GM12878 (cell line): ENCODE measurements around the gene CSMD2. TPM values are rescaled to one million over a fixed set of nuclear protein-coding genes. Genes with fewer than 3 reads are reported as not detected.

Experiments used
- ATAC-seq: fragments of 200-7000 bp; cut with Tn5 transposase; 3 replicates; pipeline ENCODE4 v1.9.1; 2020; ENCODE audit warnings: mild to moderate bottlenecking, moderate library complexity
- BruUV-seq: library from RNA; stranded (reverse); fragments of 400-500 nt; replicated peaks from 2 replicates; lab custom pipeline; 2021; lab: Mats Ljungman, UMichigan
- CTCF ChIA-PET: fragments of 300-600 bp; sonication (Branson Sonifier 250); formaldehyde crosslinking; extraction: SDS; loops from one replicate; lab custom pipeline; 2021; ENCODE audit warnings: inconsistent platforms; lab: Yijun Ruan, JAX
- POLR2A ChIA-PET: fragments of 350-600 bp; formaldehyde crosslinking; extraction: SDS; loops from one replicate; lab custom pipeline; 2021; ENCODE audit warnings: inconsistent platforms; lab: Charles Lee
- RAD21 ChIA-PET: fragments of 300-600 bp; sonication (Branson Sonifier 250); formaldehyde crosslinking; loops from one replicate; lab custom pipeline; 2023; ENCODE audit warnings: antibody characterized with exemption; ENCODE audit not compliant: unreplicated experiment; lab: Charles Lee
- SMC1A ChIA-PET: fragments of 300-600 bp; sonication (Branson Sonifier 250); formaldehyde crosslinking; loops from one replicate; lab custom pipeline; 2023; ENCODE audit not compliant: unreplicated experiment, uncharacterized antibody; lab: Charles Lee
- DNase-seq: peaks from one replicate; pipeline ENCODE4 v3.0.0-alpha.2; 2011; ENCODE audit warnings: low read depth, low spot score
- FAIRE-seq: peaks from 3 replicates; lab custom pipeline; 2011; peaks lifted over from hg19 to GRCh38; lab: Jason Lieb, UNC
- H2AFZ ChIP-seq: 2 replicates; pipeline ENCODE4 v1.6.0; 2011; ENCODE audit warnings: low read depth, low read length, control low read depth; ENCODE audit not compliant: control insufficient read depth
- H3K27ac ChIP-seq: 2 replicates; pipeline ENCODE4 v1.5.1; 2011; ENCODE audit warnings: control low read depth; ENCODE audit not compliant: control insufficient read depth, insufficient read depth
- H3K27me3 ChIP-seq, 2 experiments: replicated peaks in 1 of 2; 2 replicates each; pipeline versions ENCODE4 v1.6.0 to v1.6.1; 2011; ENCODE audit warnings: low read length in 1 of 2; ENCODE audit not compliant: control insufficient read depth in 2 of 2, insufficient read depth in 2 of 2
- H3K36me3 ChIP-seq, 2 experiments: 2 replicates each; pipeline ENCODE4 v1.5.1; 2011; ENCODE audit warnings: low read length in 1 of 2; ENCODE audit not compliant: control insufficient read depth in 2 of 2, insufficient read depth in 2 of 2
- H3K4me1 ChIP-seq: 2 replicates; pipeline ENCODE4 v1.6.1; 2011; ENCODE audit warnings: mild to moderate bottlenecking, low read length, moderate library complexity, mixed read lengths; ENCODE audit not compliant: control insufficient read depth, insufficient read depth
- H3K4me2 ChIP-seq: 2 replicates; pipeline ENCODE4 v1.6.0; 2011; ENCODE audit warnings: control low read depth; ENCODE audit not compliant: control insufficient read depth, insufficient read depth
- H3K4me3 ChIP-seq: fragments of 200-600 bp; sonication (generic); 2 replicates; pipeline ENCODE4 v1.5.1; 2016
- H3K79me2 ChIP-seq: 2 replicates; pipeline ENCODE4 v1.6.0; 2011; ENCODE audit warnings: low read length; ENCODE audit not compliant: control insufficient read depth, insufficient read depth
- H3K9ac ChIP-seq: 2 replicates; pipeline ENCODE4 v1.8.0; 2011; ENCODE audit warnings: low read length, control low read depth, mixed read lengths; ENCODE audit not compliant: control insufficient read depth, insufficient read depth
- H3K9me3 ChIP-seq: replicated peaks from 3 replicates; pipeline ENCODE4 v1.5.1; 2011; ENCODE audit warnings: mild to moderate bottlenecking, low read length; ENCODE audit not compliant: control insufficient read depth, insufficient read depth
- H4K20me1 ChIP-seq: 2 replicates; pipeline ENCODE4 v1.6.0; 2011; ENCODE audit not compliant: control insufficient read depth, insufficient read depth
- ASH2L ChIP-seq: fragments of 300-600, 200-600 bp; sonication (generic); IDR thresholded peaks from 2 replicates; pipeline ENCODE4 v1.6.1; 2017; ENCODE audit warnings: low read depth, mild to moderate bottlenecking, borderline replicate concordance
- ATF7 ChIP-seq: fragments of 450-650 bp; IDR thresholded peaks from 2 replicates; pipeline ENCODE4 v1.6.1; 2016; ENCODE audit warnings: low read depth, mild to moderate bottlenecking
- CTCF ChIP-seq, 3 experiments: IDR thresholded peaks in 2 of 3; conservative IDR thresholded peaks in 1 of 3; 2 replicates each; pipeline ENCODE4 v1.5.1; 2011; ENCODE audit warnings: low read depth in 3 of 3, low read length in 3 of 3, mild to moderate bottlenecking in 3 of 3, control low read depth in 2 of 3, moderate library complexity in 2 of 3, inconsistent platforms in 1 of 3, mixed read lengths in 1 of 3; ENCODE audit not compliant: control insufficient read depth in 2 of 3, insufficient read depth in 1 of 3; ENCODE audit errors: extremely low read depth in 1 of 3
- ELK1 ChIP-seq: IDR thresholded peaks from 2 replicates; pipeline ENCODE4 v1.6.1; 2012; ENCODE audit warnings: low read depth, low read length, improper control_type of control experiment
- MEF2B ChIP-seq: fragments of 450-650 bp; IDR thresholded peaks from 2 replicates; pipeline ENCODE4 v1.6.1; 2018; ENCODE audit warnings: mild to moderate bottlenecking, moderate library complexity; ENCODE audit not compliant: partially characterized antibody, poor library complexity, severe bottlenecking
- MTA3 ChIP-seq: IDR thresholded peaks from 2 replicates; pipeline ENCODE4 v1.6.1; 2012; ENCODE audit warnings: low read length, inconsistent platforms, borderline replicate concordance
- MYB ChIP-seq: fragments of 150-350 bp; IDR thresholded peaks from 2 replicates; pipeline ENCODE4 v1.6.1; 2014; ENCODE audit warnings: mild to moderate bottlenecking, low read depth, low read length, borderline replicate concordance
- NBN ChIP-seq: fragments of 450-650 bp; IDR thresholded peaks from 2 replicates; pipeline ENCODE4 v1.6.1; 2016
- STAT1 ChIP-seq: fragments of 450-650 bp; conservative IDR thresholded peaks from 2 replicates; pipeline ENCODE4 v1.6.1; 2014; ENCODE audit warnings: antibody characterized with exemption, mild to moderate bottlenecking
- STAT3 ChIP-seq: IDR thresholded peaks from 2 replicates; pipeline ENCODE4 v1.6.1; 2011; ENCODE audit warnings: low read depth, low read length, improper control_type of control experiment
- TCF7 ChIP-seq: IDR thresholded peaks from 2 replicates; pipeline ENCODE4 v1.6.1; 2014; ENCODE audit warnings: antibody characterized with exemption, borderline replicate concordance
- YBX1 ChIP-seq: fragments of 450-650 bp; IDR thresholded peaks from 2 replicates; pipeline ENCODE4 v1.6.1; 2016; ENCODE audit warnings: antibody characterized with exemption
- ZNF24 ChIP-seq: fragments of 450-650 bp; IDR thresholded peaks from 2 replicates; pipeline ENCODE4 v1.6.1; 2017; ENCODE audit warnings: antibody characterized with exemption, mild to moderate bottlenecking
- ZSCAN29 ChIP-seq: fragments of 450-650 bp; IDR thresholded peaks from 2 replicates; pipeline ENCODE4 v1.6.1; 2017; ENCODE audit warnings: mild to moderate bottlenecking, moderate library complexity
- WGBS: methylation state at CpG from one replicate; pipeline ENCODE4 v1.1.6; 2016; ENCODE audit warnings: low lambda C conversion rate; ENCODE audit not compliant: insufficient replicate concordance, insufficient coverage; ENCODE audit errors: missing lambda C conversion rate; 5-methylcytosine and 5-hydroxymethylcytosine counted together
- in situ Hi-C: fragments of 300-500 bp; cut with MboI; formaldehyde crosslinking; loops from 9 replicates; pipeline ENCODE4 v1.14.3; 2018; ENCODE audit warnings: mixed read lengths
- intact Hi-C: fragments of 100-400 bp; cut with micrococcal nuclease; formaldehyde crosslinking; loops from one replicate; pipeline ENCODE4 v1.14.2; 2022; ENCODE audit not compliant: unreplicated experiment
- polyA plus RNA-seq, 11 experiments: library from polyadenylated mRNA; depleted of rRNA in 4 of 11; unstranded in 6 of 11; stranded (reverse) in 5 of 11; fragments of >200 nt; fragmentation: Nextera tagmentation in 4 of 11; fragmentation: Illumina TruSeq in 1 of 11; extraction: Ambion mirVana in 4 of 11; extraction: Trizol in 1 of 11; gene quantifications; 1 replicate in 1 of 11; 2 replicates in 10 of 11; pipeline versions ENCODE4 v1.2.1 to v1.2.3, GENCODE V29; 2011 to 2016; ENCODE audit warnings: inconsistent platforms in 2 of 11, missing spikeins in 2 of 11, low read depth in 1 of 11
- total RNA-seq, 4 experiments: library from RNA; depleted of rRNA in 3 of 4; stranded (reverse); fragments of >200 nt in 3 of 4; fragmentation: Illumina TruSeq in 1 of 4; extraction: Trizol in 1 of 4; gene quantifications; 2 replicates each; pipeline versions ENCODE4 v1.2.1 to v1.2.3, GENCODE V29; 2013 to 2021
- TF ChIP-seq, protein P1 (sequence below): fragments of 450-650 bp; IDR thresholded peaks from 2 replicates; pipeline ENCODE4 v1.6.1; 2017; ENCODE audit warnings: mild to moderate bottlenecking, moderate library complexity
- TF ChIP-seq, protein P2 (sequence below): IDR thresholded peaks from 2 replicates; pipeline ENCODE4 v1.6.1; 2011; ENCODE audit warnings: borderline replicate concordance, low read depth, mild to moderate bottlenecking, moderate library complexity, mixed read lengths, low read length; ENCODE audit not compliant: insufficient read depth; ENCODE audit errors: extremely low read length

CSMD2 gene
- total and polyA plus RNA-seq, 10 of the 15 experiments (the other 5 are each of a cell fraction or from before 2014, with no cell fraction given), result under 0.01 TPM; not detected in 9

DNA sequence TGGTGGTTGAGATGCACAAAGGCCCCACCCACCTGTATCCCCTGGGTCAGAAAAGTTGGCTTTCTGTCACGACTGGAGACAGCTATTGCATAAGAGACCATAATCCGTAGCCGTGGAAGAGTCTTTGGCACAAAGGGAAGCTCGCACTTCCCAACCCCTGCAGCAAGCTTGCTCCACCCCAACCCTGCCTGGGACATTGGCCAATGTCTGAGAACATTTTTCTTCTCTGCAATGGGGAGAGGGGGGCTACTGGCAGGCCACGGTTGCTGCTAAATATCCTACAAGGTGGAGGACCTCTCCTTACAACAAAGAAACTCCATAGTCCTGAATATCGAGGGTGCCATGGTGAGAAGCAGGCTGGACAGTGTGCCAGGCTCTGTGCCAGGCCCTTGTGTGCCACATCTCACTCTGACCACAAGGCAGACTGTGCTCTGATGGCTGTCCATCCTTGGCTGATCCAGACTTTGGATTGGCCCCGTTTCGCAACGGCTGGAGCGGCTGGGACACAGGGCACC is 104.1 kb downstream of the CSMD2 start (continued):
- TF ChIP-seq, protein P1, sequence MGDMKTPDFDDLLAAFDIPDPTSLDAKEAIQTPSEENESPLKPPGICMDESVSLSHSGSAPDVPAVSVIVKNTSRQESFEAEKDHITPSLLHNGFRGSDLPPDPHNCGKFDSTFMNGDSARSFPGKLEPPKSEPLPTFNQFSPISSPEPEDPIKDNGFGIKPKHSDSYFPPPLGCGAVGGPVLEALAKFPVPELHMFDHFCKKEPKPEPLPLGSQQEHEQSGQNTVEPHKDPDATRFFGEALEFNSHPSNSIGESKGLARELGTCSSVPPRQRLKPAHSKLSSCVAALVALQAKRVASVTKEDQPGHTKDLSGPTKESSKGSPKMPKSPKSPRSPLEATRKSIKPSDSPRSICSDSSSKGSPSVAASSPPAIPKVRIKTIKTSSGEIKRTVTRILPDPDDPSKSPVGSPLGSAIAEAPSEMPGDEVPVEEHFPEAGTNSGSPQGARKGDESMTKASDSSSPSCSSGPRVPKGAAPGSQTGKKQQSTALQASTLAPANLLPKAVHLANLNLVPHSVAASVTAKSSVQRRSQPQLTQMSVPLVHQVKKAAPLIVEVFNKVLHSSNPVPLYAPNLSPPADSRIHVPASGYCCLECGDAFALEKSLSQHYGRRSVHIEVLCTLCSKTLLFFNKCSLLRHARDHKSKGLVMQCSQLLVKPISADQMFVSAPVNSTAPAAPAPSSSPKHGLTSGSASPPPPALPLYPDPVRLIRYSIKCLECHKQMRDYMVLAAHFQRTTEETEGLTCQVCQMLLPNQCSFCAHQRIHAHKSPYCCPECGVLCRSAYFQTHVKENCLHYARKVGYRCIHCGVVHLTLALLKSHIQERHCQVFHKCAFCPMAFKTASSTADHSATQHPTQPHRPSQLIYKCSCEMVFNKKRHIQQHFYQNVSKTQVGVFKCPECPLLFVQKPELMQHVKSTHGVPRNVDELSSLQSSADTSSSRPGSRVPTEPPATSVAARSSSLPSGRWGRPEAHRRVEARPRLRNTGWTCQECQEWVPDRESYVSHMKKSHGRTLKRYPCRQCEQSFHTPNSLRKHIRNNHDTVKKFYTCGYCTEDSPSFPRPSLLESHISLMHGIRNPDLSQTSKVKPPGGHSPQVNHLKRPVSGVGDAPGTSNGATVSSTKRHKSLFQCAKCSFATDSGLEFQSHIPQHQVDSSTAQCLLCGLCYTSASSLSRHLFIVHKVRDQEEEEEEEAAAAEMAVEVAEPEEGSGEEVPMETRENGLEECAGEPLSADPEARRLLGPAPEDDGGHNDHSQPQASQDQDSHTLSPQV, result no peak
- TF ChIP-seq MYB (no peak), TCF7 (no peak), MTA3 (no peak)

DNA sequence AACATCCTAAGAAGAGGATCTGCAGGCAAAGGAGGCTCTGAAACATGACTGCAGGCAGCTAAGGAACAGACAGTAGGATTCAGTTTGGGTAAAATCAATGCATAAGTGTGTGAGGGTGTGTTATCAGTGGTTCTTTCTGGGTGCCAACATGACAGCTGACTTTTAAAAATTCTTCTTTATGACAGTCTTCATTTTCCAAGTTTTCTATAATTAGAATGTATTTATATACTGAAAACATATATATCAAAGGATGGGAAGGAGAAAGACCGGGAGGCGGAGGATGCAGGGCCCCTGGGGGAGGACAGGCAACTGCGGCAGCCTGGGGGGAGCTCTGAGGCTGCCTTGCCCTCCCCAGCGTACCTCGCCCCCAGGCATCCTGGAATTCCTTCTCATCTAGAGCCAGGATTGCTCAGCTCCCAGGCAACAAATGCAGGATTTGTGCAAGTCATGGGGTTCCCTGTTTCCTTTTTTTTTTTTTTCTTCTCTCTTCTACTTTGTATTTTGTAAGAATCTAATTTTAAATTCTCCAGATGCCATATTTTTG is 104.8 kb downstream of the CSMD2 start:
- H2AFZ ChIP-seq, result no peak overlapping the region
- H3K9me3 ChIP-seq, result no peaks in the 10 kb centered on the region
- CTCF ChIA-PET, result no interaction called here
- no peak for DNase-seq
- H3K9ac ChIP-seq, result no peak overlapping the region
- no peak overlapping the region for H3K4me3 ChIP-seq
- WGBS, result 31% methylated on average over 5 of the region's 5 CpGs
- intact Hi-C loops (no loop called here), in situ Hi-C loops (no loop called here)
- H4K20me1 ChIP-seq, result no peaks in the 10 kb centered on the region
- RAD21 ChIA-PET, result no interaction called here
- ATAC-seq, result no peak
- POLR2A ChIA-PET, result no interaction called here
- H3K27ac ChIP-seq, result no peak overlapping the region
- H3K4me2 ChIP-seq, result no peak overlapping the region
- FAIRE-seq, result no peak
- H3K27me3 ChIP-seq, result no peaks in the 10 kb centered on the region
- SMC1A ChIA-PET, result no interaction called here
- no peaks in the 10 kb centered on the region for H3K36me3 ChIP-seq
- no peaks in the 10 kb centered on the region for H3K79me2 ChIP-seq
- H3K4me1 ChIP-seq, result no peaks in the 10 kb centered on the region
- no TSS peak for BruUV-seq
- TF ChIP-seq YBX1, result no peak
- no peak for TF ChIP-seq ZSCAN29
- no peak for TF ChIP-seq ATF7
- TF ChIP-seq ELK1, result no peak
- no peak for TF ChIP-seq CTCF (IDR thresholded peaks at IDR 0.05 in 2 of 3, conservative IDR thresholded peaks at IDR 0.05 in 1 of 3; ENCODE audit: control insufficient read depth in 2 of 3, extremely low read depth in 1 of 3, insufficient read depth in 1 of 3, low read depth in 3 of 3, low read length in 3 of 3)
- TF ChIP-seq NBN, result no peak
- no peak for TF ChIP-seq STAT3
- TF ChIP-seq STAT1, result no peak
- TF ChIP-seq, protein P2, sequence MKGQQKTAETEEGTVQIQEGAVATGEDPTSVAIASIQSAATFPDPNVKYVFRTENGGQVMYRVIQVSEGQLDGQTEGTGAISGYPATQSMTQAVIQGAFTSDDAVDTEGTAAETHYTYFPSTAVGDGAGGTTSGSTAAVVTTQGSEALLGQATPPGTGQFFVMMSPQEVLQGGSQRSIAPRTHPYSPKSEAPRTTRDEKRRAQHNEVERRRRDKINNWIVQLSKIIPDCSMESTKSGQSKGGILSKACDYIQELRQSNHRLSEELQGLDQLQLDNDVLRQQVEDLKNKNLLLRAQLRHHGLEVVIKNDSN, result no peak
- TF ChIP-seq ASH2L, result no peak
- TF ChIP-seq MEF2B, result no peak
- no peak for TF ChIP-seq ZNF24
